B cell (primary cell): Measurements from ENCODE around the gene NACAD. TPM values are rescaled to one million over a fixed set of nuclear protein-coding genes. Genes with fewer than 3 reads are reported as not detected.

Experiments used
- ATAC-seq: fragments of 200-7000 bp; cut with Tn5 transposase; one replicate; pipeline ENCODE4 v1.10.0; 2021; ENCODE audit warnings: low read depth, mild to moderate bottlenecking, moderate number of reproducible peaks, moderate library complexity
- CTCF ChIA-PET: fragments of 350-600 bp; sonication (Branson Sonifier 250); formaldehyde crosslinking; loops from one replicate; lab custom pipeline; 2021; ENCODE audit warnings: antibody characterized with exemption, inconsistent platforms; lab: Charles Lee
- POLR2A ChIA-PET: fragments of 350-600 bp; sonication (Branson Sonifier 250); formaldehyde crosslinking; loops from one replicate; lab custom pipeline; 2021; ENCODE audit warnings: antibody characterized with exemption; lab: Charles Lee
- DNase-seq: peaks from one replicate; pipeline ENCODE4 v3.0.0; 2013
- H2AFZ ChIP-seq: 2 replicates; pipeline ENCODE4 v1.6.1; 2012; ENCODE audit warnings: mild to moderate bottlenecking, low read depth, low read length; ENCODE audit not compliant: insufficient read depth, poor library complexity, severe bottlenecking
- H3K27ac ChIP-seq, 2 donors: 1 replicate in 1 of 2; 2 replicates in 1 of 2; pipeline ENCODE4 v1.5.1; 2012 to 2013; ENCODE audit warnings: low read length in 2 of 2, mild to moderate bottlenecking in 2 of 2, moderate library complexity in 1 of 2
- H3K27me3 ChIP-seq, 4 experiments: fragments of 200-600 bp in 1 of 4; sonication (generic) in 1 of 4; replicated peaks in 1 of 4; 1 replicate in 2 of 4; 2 replicates in 2 of 4; pipeline versions ENCODE4 v1.6.1 to v1.7.0; 2013 to 2016; ENCODE audit warnings: low read length in 3 of 4, mild to moderate bottlenecking in 2 of 4, mixed read lengths in 1 of 4, moderate library complexity in 1 of 4; ENCODE audit not compliant: insufficient read depth in 4 of 4, control insufficient read depth in 3 of 4; ENCODE audit errors: control extremely low read depth in 1 of 4
- H3K36me3 ChIP-seq, 2 experiments: replicated peaks in 1 of 2; 1 replicate in 1 of 2; 2 replicates in 1 of 2; pipeline versions ENCODE4 v1.6.1 to v1.7.1; 2013; ENCODE audit warnings: low read length in 1 of 2; ENCODE audit not compliant: insufficient read depth in 2 of 2, control insufficient read depth in 1 of 2; ENCODE audit errors: control extremely low read depth in 1 of 2, extremely low read depth in 1 of 2
- H3K4me1 ChIP-seq, 2 donors: fragments of 200-600 bp in 1 of 2; sonication (generic) in 1 of 2; 1 replicate in 1 of 2; 2 replicates in 1 of 2; pipeline versions ENCODE4 v1.5.1 to v1.6.1; 2013 to 2017; ENCODE audit warnings: low read length in 2 of 2; ENCODE audit not compliant: control insufficient read depth in 2 of 2, insufficient read depth in 2 of 2
- H3K4me2 ChIP-seq: replicated peaks from 2 replicates; pipeline ENCODE3; 2012; ENCODE audit warnings: mild to moderate bottlenecking, low read depth, low read length; ENCODE audit not compliant: poor library complexity, severe bottlenecking
- H3K4me3 ChIP-seq, 5 experiments: fragments of 200-600 bp in 1 of 5; sonication (generic) in 1 of 5; 1 replicate in 3 of 5; 2 replicates in 2 of 5; pipeline versions ENCODE4 v1.5.1 to v1.7.0; 2011 to 2016; ENCODE audit warnings: low read length in 4 of 5, mild to moderate bottlenecking in 4 of 5, low read depth in 2 of 5, control low read depth in 1 of 5, moderate library complexity in 1 of 5; ENCODE audit not compliant: insufficient read depth in 1 of 5; ENCODE audit errors: control extremely low read depth in 1 of 5, extremely low read depth in 1 of 5
- H3K79me2 ChIP-seq: fragments of 200-600 bp; sonication (generic); one replicate; pipeline ENCODE4 v1.6.0; 2016; ENCODE audit warnings: low read length; ENCODE audit not compliant: control insufficient read depth, insufficient read depth
- H3K9ac ChIP-seq: fragments of 200-600 bp; sonication (generic); 2 replicates; pipeline ENCODE4 v1.6.1; 2017; ENCODE audit warnings: mild to moderate bottlenecking, low read length, moderate library complexity
- H3K9me3 ChIP-seq, 3 donors: one replicate each; pipeline versions ENCODE4 v1.6.1 to v1.7.1; 2013; ENCODE audit warnings: low read length in 2 of 3; ENCODE audit not compliant: control insufficient read depth in 2 of 3, insufficient read depth in 1 of 3; ENCODE audit errors: control extremely low read depth in 1 of 3
- H4K20me1 ChIP-seq: 2 replicates; pipeline ENCODE4 v1.6.0; 2012; ENCODE audit warnings: mild to moderate bottlenecking, low read length; ENCODE audit not compliant: insufficient read depth, control insufficient read depth, poor library complexity, severe bottlenecking
- H3K27ac Mint-ChIP-seq: one replicate; pipeline ENCODE4 v1.8.0; 2021; ENCODE audit warnings: mixed read lengths
- H3K27me3 Mint-ChIP-seq: one replicate; pipeline ENCODE4 v1.8.0; 2021; ENCODE audit warnings: mixed read lengths
- H3K4me1 Mint-ChIP-seq: one replicate; pipeline ENCODE4 v1.8.0; 2021; ENCODE audit warnings: mixed read lengths
- H3K4me3 Mint-ChIP-seq: one replicate; pipeline ENCODE4 v1.8.0; 2021; ENCODE audit warnings: mixed read lengths
- H3K9me3 Mint-ChIP-seq: one replicate; pipeline ENCODE4 v1.8.0; 2022; ENCODE audit warnings: mixed read lengths; ENCODE audit not compliant: insufficient read depth
- CTCF ChIP-seq: fragments of 200-600 bp; IDR thresholded peaks from one replicate; pipeline ENCODE4 v1.8.0; 2022; ENCODE audit warnings: antibody characterized with exemption, mild to moderate bottlenecking
- EZH2 ChIP-seq: IDR thresholded peaks from 2 replicates; pipeline ENCODE4 v1.6.1; 2012; ENCODE audit warnings: borderline replicate concordance, low read depth, mild to moderate bottlenecking, moderate library complexity, low read length; ENCODE audit not compliant: insufficient read depth, poor library complexity, severe bottlenecking
- WGBS: methylation state at CpG from one replicate; pipeline ENCODE4 v1.1.5; 2013; ENCODE audit warnings: missing lambda C conversion rate; ENCODE audit not compliant: insufficient coverage; 5-methylcytosine and 5-hydroxymethylcytosine counted together
- intact Hi-C: fragments of 100-400 bp; cut with micrococcal nuclease; formaldehyde crosslinking; loops from one replicate; pipeline ENCODE4 v1.10.0; 2022
- polyA plus RNA-seq: library from polyadenylated mRNA; depleted of rRNA; stranded (reverse); fragments of >200 nt; gene quantifications from 2 replicates; pipeline ENCODE4 v1.2.3, GENCODE V29; 2012
- total RNA-seq, 2 donors: library from RNA; stranded (reverse); fragments of 120-200 nt in 1 of 2; gene quantifications; 1 replicate in 1 of 2; 2 replicates in 1 of 2; pipeline versions ENCODE4 v1.2.3 to v1.2.4, GENCODE V29; 2013 to 2022

Gene NACAD
- total and polyA plus RNA-seq, 2 donors (not counting 1 experiment from before 2014, with no cell fraction given) = 0.04 to 0.49 TPM

GRCh38 chr7:45100761-45101480 lies 12.2 kb upstream of the NACAD start:
- CTCF ChIA-PET = interaction anchor here (0.8 kb wide), 1 partner anchor 35 kb away, joined by 4 read pairs; no protein-coding TSS in a partner anchor
- Histone ChIP-seq H3K27ac (no peak overlapping the region), H3K4me2 (no peak overlapping the region), H3K9ac (no peak overlapping the region), H4K20me1 (peaks cover 53% of the 10 kb centered on the region), H3K36me3 (peaks cover 0 to 68% of the 10 kb centered on the region in 2 experiments), H3K9me3 (no peaks in the 10 kb centered on the region), H3K4me3 (no peak overlapping the region), H3K79me2 (peaks cover 28% of the 10 kb centered on the region), H3K4me1 (no peaks in the 10 kb centered on the region), H2AFZ (no peak overlapping the region), H3K27me3 (no peaks in the 10 kb centered on the region)
- H3K27ac Mint-ChIP-seq = no peak overlapping the region
- POLR2A ChIA-PET = no interaction called here
- 95% methylated on average over 12 of the region's 13 CpGs for WGBS
- TF ChIP-seq CTCF = no peak
- no peak for TF ChIP-seq EZH2
- H3K4me3 Mint-ChIP-seq = no peak overlapping the region
- no peak for DNase-seq
- H3K9me3 Mint-ChIP-seq = no peaks in the 10 kb centered on the region
- no peaks in the 10 kb centered on the region for H3K27me3 Mint-ChIP-seq
- no peak for ATAC-seq
- intact Hi-C loops = no loop called here
- H3K4me1 Mint-ChIP-seq = no peaks in the 10 kb centered on the region
